ENCODE results near the gene MGME1. TPM values are rescaled to one million over a fixed set of nuclear protein-coding genes. Genes with fewer than 3 reads are reported as not detected.

The MGME1 gene
- total and polyA plus RNA-seq, 2 of the 13 experiments (the other 11 are each of a cell fraction or from before 2014, with no cell fraction given), result 36.7 to 66.6 TPM

- TF ChIP-seq ZNF460 (CRISPR knock-in tag; IDR thresholded peaks at IDR 0.05; ENCODE audit: borderline replicate concordance), result no peak
- peak; percentile 32; the same call in 1 of the 2 replicates for TF ChIP-seq ZNF317 (CRISPR knock-in tag; IDR thresholded peaks at IDR 0.05)
- no peak for TF ChIP-seq ASH2L (IDR thresholded peaks at IDR 0.05; ENCODE audit: insufficient read length, low read depth, low read length)
- 0 out of 2 replicates have a peak, but pooled peaks have one; percentile 13 for TF ChIP-seq ZNF3 (CRISPR knock-in tag; IDR thresholded peaks at IDR 0.05)
- no peak for TF ChIP-seq MAF1 (CRISPR knock-in tag; IDR thresholded peaks at IDR 0.05; ENCODE audit: borderline replicate concordance)
- no peak for TF ChIP-seq ZSCAN20 (CRISPR knock-in tag; IDR thresholded peaks at IDR 0.05; ENCODE audit: borderline replicate concordance)
- no peak for TF ChIP-seq NFRKB (IDR thresholded peaks at IDR 0.05)
- TF ChIP-seq HOXA9 (CRISPR knock-in tag; IDR thresholded peaks at IDR 0.05; ENCODE audit: borderline replicate concordance), result no peak
- TF ChIP-seq PPARG (CRISPR knock-in tag; conservative IDR thresholded peaks at IDR 0.05), result no peak
- no peak for TF ChIP-seq HOXA3 (CRISPR knock-in tag; IDR thresholded peaks at IDR 0.05)
- TF ChIP-seq ZBTB14 (CRISPR knock-in tag; IDR thresholded peaks at IDR 0.05), result no peak
- 0 out of 2 replicates have a peak, but pooled peaks have one; percentile 67 for TF ChIP-seq ZBTB37 (CRISPR knock-in tag; IDR thresholded peaks at IDR 0.05)
- no peak for TF ChIP-seq PHF5A (CRISPR knock-in tag; IDR thresholded peaks at IDR 0.05; ENCODE audit: low read depth, unreplicated experiment)
- TF ChIP-seq ELF3 (CRISPR knock-in tag; IDR thresholded peaks at IDR 0.05), result no peak
- TF ChIP-seq CBX1 (IDR thresholded peaks at IDR 0.05; ENCODE audit: low read depth), result no peak
- TF ChIP-seq KDM4B (CRISPR knock-in tag; IDR thresholded peaks at IDR 0.05), result no peak
- no peak for TF ChIP-seq ZNF839 (CRISPR knock-in tag; IDR thresholded peaks at IDR 0.05; ENCODE audit: borderline replicate concordance)
- TF ChIP-seq MIER2 (CRISPR knock-in tag; IDR thresholded peaks at IDR 0.05), result no peak
- no peak for TF ChIP-seq U2AF1 (optimal IDR thresholded peaks at IDR 0.05; ENCODE audit: low read depth, low read length)
- TF ChIP-seq ZNF816 (CRISPR knock-in tag; IDR thresholded peaks at IDR 0.05; ENCODE audit: borderline replicate concordance), result no peak
- TF ChIP-seq ZIK1 (CRISPR knock-in tag; IDR thresholded peaks at IDR 0.05; ENCODE audit: borderline replicate concordance, low read depth), result no peak
- no peak for TF ChIP-seq ZSCAN22 (CRISPR knock-in tag; IDR thresholded peaks at IDR 0.05)
- TF ChIP-seq ZNF572 (CRISPR knock-in tag; IDR thresholded peaks at IDR 0.05), result no peak
- peak; percentile 34; the same call in 1 of the 2 replicates for TF ChIP-seq FOXK1 (CRISPR knock-in tag; IDR thresholded peaks at IDR 0.05; ENCODE audit: borderline replicate concordance, low read depth)
- TF ChIP-seq DZIP1 (CRISPR knock-in tag; IDR thresholded peaks at IDR 0.05), result peak; percentile 23; the same call in 1 of the 2 replicates
Measured at GRCh38 chr20:17967521-17968365, 1.1 kb upstream of the MGME1 start (continued).

Measured in HepG2 (cell line).